NCI-H1417 treated with DMSO at 0.1 percent for 48 hours (cell line): ENCODE results near the gene NBPF1.
A peak's percentile ranks its signal among the peaks of the same experiment; 100 is the strongest.
"Not testable (repeated sequence)": the region's sequence is repeated elsewhere in the genome, so short reads cannot be mapped to it uniquely, and the experiment has no call there.

Experiments used
- DNase-seq: peaks from one replicate; lab custom pipeline; 2025; lab: John Stamatoyannopoulos, UW

Gene NBPF1

DNA sequence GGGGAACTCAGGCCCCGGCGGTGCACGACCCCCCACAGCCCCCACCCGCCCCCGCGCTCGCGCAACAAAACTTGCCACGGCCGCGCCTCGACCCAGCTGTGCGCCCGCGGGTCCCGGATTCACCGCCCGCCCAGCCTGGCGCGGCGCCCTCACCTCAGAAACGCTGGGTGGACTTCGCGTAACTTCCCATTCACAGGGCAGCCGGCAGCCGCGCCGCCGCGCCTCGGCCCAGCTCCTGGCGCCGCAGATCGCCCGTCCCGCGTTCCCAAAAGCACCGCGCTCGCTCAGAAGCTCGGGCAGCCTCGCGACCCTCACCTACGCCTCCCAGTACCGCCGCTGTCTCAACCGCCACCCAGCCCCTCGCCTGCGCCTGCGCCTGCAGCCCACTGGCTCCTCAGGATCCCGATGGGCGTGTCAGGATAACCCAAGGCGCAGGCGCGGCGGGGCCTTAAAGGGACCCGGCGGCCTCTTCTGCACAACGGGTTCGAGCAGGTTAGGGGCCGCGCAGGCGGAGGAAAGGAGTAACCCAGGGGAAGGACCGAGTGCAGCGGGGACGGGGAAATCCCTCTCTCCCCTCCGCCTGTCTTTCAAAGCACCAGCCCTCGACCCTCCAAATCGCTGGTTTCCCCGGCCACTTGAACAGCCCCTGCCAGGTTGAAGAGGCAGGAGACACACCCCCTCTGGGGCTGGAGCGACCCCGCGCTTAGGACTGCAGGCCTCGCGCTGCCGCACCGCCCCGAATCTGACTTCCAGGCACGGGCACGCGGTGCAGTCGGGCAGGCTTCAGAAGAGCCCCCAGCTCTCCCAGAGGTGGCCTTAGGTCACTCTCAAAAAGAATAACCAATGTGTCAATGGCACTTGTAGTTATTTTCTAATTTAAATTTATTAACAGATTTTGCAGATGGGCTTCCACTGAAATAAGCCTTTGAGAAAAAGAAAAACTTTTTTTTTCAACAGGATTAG, at the start of gene NBPF1:
Gene NBPF1 (minus strand): TSS at position 380 of the 963 bp plus-strand sequence.
- DNase-seq, result peak; percentile 97

DNA sequence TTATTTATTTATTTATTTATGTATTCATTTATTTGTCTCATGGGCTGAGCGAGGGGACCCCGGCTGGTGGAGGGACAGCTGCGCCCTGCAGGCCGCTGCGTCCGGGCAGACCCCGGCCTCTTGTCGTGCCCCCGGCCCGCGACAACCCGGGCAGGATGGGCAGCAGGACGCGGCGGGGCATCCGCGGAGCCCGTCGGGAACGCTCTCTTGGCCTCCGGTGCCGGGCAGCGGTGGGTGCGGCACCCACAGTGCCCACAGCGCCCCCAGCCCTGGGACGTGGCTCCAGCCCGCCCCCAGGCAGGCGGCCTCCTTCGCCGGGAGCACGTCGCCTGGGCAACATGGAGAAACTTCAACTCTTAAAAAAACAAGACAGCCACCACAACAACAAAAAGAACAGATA, 44.9 kb upstream of the NBPF1 start:
- not testable (repeated sequence) for DNase-seq

DNA sequence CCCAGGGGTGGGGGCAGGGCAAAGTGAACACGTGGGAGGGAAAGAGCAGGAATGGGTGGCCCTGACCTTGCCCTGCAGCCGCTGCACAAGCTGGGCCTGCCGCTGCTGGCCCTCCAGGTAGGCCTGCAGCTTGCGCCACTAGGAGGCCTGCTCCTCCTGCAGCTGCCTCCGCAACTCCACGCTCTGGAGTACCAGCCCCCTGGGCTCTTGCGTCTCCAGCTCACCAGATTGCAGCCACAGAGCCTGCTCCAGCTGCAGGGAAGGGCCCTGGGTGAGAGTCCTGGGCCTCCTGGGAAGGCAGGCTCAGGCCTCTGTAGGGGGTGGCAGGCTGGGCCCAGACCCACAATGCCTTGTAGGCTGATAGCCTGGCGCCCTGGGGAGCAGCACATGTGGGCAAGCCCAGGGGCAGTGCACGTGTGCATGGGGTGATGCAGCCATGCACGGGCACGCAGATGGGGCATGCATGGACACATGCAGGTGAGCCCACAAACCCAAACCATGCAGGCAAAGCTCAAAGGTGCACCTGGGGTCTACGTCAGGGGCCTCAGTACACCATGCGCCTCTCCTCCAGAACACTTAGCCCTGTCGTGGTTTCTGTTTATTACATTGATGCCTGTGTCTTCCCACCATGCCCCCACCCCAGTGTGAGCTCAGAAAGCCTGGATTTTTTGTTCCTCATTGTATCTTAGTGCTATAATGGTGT, 43.8 kb upstream of the NBPF1 start:
- DNase-seq, result not testable (repeated sequence)

DNA sequence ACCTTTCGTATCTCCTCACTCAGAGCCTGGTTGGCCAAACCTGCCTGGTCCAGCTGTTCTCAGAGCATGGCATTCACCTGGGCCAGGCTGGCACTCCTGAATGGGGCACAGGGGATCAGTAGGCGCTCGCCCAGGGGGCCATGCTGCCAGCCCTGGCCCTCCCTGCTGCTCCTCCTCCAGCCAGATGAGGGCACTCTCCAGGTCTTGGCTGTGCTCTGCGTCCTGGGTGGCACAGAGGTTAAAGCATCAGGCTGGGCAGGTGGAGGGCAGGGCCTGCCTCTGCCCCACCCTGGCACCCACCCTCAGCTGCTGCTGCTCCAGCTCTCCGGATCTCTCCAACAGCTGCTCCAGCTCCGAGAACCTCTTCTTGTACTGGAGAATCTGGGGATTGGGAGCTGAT, 43.2 kb upstream of the NBPF1 start:
- not testable (repeated sequence) for DNase-seq

DNA sequence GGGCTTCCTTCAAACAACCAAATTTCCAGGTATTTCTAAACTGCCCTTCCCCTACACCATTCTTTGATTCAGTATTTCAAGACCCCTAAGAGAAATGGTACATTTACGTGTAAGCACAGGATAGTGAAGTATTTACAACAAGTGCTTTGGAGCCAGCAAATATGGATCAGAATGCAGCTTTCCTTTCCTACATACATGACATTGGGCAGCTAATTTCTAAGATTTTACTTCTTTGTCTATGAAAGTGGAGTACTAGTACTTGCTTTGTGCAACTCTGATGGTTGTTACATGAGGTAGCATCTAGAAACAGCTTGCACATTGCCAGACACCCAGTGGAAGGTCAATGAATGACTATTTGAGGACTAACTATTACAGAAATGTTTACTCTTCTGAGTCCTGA, 38.2 kb upstream of the NBPF1 start:
- not testable (repeated sequence) for DNase-seq

DNA sequence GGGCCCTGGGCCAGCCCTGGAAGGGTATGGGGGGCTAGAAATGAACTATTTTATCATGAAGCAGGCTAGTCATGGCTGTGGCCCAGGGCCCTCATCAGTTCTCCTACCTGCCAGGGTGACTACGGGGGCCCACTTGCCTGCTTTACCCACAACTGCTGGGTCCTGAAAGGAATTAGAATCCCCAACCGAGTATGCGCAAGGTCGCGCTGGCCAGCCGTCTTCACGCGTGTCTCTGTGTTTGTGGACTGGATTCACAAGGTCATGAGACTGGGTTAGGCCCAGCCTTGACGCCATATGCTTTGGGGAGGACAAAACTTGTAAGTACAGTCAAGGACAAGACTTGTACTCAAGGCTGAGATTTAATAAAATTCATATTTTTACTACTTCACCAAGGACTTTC, 36.6 kb upstream of the NBPF1 start:
- not testable (repeated sequence) for DNase-seq

DNA sequence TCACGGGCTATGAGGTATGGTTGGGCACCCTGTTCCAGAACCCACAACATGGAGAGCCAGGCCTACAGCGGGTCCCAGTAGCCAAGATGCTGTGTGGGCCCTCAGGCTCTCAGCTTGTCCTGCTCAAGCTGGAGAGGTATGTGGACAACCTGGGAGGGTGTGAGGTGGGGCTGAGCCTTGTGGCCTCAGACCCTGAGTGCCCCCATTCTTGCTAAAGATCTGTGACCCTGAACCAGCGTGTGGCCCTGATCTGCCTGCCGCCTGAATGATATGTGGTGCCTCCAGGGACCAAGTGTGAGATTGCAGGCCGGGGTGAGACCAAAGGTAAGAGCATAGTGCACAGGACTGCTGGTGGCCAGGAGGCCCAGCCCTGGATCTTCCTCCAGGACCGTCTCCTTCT, 36.0 kb upstream of the NBPF1 start:
- DNase-seq, result not testable (repeated sequence)

DNA sequence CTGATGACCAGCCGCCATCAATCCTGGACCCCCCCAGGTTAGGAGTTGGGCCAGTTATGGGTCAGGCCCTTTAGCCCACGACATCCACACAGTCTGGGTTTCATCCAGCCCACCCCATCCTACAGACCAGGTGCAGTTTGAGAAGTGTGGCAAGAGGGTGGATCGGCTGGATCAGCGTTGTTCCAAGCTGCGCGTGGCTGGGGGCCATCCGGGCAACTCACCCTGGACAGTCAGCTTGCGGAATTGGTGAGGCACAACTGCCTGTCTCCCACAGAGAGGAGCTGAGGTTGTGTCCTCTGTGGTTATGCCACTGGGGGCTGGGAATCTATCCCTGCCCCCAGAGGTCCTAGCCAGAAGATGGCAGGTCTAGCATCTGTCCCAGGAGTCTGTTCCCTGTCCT, 35.4 kb upstream of the NBPF1 start:
- not testable (repeated sequence) for DNase-seq

DNA sequence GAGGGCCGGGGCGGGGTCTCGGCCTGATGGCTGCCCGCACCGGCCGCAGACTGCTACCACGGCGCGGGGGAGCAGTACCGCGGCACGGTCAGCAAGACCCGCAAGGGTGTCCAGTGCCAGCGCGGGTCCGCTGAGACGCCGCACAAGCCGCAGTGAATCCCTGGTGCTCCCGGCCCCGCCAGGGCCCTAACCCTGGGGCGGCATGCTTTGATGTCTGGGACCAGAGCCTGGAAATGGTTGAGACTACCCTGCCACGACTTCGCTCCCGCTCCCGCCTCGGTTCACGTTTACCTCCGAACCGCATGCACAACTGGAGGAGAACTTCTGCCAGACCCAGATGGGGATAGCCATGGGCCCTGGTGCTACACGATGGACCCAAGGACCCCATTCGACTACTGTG, 34.9 kb upstream of the NBPF1 start:
- not testable (repeated sequence) for DNase-seq

DNA sequence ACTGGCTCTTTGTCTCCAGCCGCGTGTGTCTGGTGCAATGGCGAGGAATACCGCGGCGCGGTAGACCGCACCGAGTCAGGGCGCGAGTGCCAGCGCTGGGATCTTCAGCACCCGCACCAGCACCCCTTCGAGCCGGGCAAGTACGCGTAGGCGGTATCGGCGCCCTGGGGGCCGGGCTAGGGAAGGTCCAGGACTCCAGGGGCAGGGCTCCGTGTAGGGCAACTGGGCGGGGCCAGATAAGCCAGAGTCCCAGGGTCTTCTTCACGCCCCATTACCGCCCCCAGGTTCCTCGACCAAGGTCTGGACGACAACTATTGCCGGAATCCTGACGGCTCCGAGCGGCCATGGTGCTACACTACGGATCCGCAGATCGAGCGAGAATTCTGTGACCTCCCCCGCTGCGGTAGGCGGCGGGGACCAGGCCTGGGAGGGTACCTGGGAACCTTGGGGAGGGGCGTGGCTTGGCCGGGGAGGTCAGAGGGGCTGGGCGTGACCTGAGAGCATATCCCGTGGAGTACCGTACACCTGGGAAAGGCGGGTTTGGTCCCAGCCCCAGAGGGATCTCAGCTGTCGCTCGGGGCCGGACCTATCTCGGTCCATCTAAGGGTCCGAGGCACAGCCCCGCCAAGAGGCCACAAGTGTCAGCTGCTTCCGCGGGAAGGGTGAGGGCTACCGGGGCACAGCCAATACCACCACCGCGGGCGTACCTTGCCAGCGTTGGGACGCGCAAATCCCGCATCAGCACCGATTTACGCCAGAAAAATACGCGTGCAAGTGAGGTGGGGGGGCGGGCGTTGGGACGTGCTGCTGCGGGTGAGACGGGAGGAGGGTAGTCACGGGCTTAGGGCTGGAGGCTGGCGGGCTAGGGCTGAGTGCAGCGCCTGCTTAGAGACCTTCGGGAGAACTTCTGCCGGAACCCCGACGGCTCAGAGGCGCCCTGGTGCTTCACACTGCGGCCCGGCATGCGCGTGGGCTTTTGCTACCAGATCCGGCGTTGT, 34.1 kb upstream of the NBPF1 start:
- not testable (repeated sequence) for DNase-seq

DNA sequence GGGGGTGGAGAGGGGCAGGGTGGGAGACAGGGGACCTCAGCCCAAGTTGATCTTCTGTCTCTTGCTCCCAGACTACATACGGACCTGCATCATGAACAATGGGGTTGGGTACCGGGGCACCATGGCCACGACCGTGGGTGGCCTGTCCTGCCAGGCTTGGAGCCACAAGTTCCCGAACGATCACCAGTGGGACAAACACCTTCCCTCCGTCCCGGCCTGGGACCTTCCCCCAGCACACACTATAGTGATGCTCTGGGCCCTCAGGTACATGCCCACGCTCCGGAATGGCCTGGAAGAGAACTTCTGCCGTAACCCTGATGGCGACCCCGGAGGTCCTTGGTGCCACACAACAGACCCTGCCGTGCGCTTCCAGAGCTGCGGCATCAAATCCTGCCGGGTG, 33.4 kb upstream of the NBPF1 start:
- not testable (repeated sequence) for DNase-seq

DNA sequence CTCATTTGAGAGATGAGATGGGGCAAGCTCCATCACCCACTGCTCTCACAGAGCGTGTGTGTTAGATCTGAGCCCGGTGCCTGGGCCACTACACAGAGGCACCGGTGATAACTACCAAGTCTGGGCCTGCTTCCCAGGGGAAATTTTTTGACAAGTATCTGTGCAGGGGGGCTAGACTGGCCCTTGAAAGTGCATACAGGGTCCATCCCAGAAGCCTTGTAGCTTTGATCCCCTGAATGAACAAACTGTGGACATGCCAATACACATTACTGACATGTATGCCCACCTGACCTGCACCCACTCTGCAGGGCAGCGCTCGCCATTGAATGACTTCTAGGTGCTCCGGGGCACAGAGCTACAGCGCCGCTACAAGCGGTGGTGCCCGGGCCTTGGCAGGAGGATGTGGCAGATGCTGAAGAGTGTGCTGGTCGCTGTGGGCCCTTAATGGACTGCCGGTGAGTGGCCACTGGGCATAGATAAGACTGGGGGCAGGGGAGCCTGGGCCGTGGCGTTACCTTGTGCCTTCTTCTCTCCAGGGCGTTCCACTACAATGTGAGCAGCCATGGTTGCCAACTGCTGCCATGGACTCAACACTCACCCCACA, 32.8 kb upstream of the NBPF1 start:
- not testable (repeated sequence) for DNase-seq

DNA sequence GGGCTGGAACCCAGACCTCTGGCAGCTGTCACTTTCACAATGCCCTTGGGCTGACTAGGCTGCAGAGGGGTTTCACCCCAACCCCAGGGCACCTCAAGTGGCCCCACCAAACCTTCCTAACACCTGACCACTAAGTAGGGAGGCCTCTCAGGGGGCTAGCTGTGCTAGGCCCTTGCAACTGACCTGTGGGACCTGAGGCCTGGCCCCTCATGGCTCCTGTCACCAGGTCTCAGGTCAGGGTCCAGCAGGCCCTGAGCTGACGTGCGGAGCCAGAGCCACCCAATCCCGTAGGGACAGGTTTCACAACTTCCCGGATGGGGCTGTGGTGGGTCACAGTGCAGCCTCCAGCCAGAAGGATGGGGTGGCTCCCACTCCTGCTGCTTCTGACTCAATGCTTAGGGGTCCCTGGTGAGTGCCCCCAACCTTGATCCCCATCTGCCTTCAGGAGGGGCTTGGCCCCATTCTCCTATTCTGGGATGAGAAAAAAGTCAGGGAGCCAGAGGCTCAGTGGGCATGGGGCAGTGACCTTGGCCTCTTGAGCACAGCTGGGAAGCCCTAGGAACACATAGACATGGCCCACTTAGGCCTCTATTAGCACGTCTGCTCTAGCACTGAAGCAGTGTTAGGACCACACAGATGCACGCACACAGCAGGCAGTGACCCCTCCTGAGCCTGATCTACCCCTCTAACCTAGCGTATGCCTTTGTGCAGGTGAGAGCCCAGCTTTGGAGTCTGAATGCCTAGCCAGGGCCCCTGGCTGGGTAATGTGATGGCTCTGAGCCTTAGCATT, 32.1 kb upstream of the NBPF1 start:
- not testable (repeated sequence) for DNase-seq

DNA sequence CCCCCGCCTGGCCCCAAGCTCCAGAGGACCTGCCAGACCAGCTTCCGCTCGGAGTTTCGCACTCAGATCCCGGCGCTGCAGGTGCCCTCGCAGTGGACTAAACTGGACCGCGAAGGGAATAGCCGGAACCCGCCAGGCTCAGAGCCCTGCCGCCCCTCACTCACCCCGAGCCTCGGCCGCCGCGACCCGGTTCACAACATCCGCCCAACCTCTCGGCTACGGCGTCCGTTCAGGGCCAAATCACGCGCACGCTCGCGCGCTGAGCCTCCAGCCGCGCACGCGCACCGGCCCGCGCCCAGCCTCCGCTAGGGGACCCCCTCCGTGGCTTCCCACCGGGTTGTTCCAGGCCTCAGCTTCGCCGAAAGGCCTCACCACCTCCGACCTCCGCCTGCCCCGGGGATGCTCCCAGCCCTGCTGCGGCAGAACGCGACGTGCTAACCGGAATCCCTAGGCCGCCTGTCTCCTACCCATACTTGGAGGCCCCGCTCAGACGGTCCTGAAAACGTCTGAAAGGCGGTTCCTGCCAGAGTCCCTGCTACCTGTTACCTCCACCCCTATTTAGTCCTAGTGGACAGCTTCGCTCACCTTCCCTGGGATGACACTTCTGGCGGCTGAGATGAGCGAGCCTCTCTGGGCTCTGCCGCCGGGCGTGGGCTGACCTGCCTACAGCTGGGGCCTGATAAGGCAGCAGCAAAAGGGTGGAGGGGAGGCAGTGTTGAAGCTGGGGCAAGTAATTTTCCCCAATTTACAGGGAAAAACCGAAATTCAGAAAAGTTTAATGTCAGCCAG, 31.3 kb upstream of the NBPF1 start:
- DNase-seq, result peak; percentile 93

DNA sequence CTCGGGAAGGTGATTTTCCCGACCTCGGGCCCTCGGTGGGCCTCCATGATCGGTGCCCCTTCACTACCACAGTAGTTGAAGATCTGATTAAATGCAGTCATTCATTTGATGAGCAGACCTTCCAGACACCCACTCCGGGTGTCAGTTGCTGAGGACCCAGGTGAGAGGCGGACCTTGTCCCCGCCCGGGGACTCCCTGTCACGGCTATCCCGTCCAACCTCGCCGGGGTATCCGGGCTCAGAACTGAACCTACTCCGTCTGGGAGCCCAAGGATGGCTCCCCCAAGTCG, 30.8 kb upstream of the NBPF1 start:
- no peak for DNase-seq

DNA sequence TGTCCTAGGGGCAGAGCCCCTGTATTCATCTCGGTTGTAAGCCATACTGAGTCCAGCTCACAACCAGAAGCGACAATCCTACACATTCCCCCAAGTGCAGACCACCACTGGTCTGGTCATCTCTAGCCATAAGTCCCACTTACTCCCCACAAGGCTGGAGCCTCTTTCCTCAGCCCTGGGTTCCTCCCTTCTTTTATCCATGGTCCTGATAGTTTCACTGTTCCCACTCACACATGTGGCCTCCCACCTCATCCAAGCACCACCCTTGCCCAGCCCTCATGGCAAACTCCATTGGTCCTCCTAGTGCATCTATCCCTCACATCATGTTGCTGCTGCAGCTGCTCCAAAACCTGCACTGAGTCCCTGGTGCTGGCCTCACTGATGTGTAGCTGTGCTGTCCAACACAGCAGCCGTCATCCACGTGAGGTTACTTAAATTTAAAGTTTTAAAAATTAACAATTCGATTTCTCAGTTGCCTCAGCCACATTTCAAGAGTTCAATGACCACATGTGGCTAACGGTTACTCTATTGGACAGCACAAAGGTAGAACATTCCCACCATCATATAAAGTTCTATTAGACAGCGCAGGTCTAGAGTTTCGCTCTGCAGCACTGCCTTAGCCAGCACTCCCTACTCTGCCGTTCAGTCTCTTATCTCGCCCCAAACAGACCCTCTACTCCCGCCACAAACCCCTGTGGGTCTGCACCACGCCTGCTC, 30.3 kb upstream of the NBPF1 start:
- DNase-seq, result not testable (repeated sequence)

DNA sequence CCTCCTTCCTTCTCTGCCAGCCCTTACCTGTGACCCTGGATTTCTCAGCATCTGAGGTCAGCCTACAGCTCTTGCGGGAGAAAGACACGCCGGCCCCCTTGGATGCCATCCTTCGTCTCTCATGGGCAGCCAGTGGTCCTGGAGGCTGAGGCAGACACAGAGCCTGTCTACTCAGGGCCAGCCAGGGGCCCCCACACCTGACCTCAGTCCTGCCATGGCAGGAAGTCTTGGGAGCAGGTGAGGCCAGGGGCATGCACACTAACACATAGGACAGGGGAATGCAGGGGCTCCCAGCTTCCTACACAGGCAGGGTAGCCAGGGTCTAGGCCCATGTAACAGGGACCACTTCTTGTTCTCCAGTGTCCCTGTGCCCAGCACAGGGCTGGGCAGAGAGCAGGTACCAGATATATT, 29.6 kb upstream of the NBPF1 start:
- DNase-seq, result not testable (repeated sequence)

DNA sequence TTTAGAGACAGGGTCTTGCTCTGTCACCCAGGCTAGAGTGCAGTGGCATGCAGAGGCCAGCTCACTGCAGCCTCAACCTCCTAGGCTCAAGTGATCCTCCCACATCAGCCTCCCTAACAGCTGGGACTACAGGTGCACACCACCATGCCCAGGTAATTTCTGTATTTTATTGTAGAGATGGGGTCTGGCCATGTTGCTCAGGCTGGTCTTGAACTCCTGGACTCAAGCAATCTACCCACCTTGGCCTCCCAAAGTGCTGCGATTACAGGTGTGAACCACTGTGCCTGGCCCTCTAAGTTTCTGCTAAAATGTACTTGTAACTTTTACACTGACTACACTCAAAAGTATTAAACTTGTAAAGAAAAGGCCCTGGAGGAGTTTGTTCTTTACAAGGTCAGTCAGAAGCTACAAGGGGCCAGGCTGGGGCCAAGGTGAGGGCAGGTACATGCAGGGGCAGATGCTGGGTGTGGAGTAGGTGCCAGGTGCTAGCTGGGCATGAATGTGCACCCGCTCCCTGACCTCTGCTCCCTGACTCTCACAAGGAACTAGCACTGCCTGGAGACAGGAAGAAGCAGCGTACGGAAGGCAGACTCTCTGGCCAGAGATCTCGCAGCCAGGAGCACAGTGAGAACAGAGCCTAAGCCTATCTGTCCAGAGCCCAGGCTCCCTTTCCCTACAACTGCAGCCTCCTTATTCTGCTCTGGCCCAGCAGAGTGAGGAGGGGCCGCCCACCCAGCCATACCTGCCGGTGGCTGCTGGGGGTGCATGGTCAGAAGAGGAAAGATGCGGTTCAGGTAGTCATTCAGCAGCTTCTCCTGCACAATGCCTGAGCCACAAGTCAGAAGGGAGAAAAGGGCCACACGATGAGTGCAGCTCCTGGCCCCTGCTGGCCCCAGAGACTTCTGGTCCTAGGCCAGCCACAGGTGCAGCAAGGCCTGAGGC, 28.9 kb upstream of the NBPF1 start:
- not testable (repeated sequence) for DNase-seq
